Activated CD8-positive, alpha-beta memory T cell treated with anti-CD3 and anti-CD28 coated beads, Interleukin-2, amount 50 U/mL, for 48 hours (primary cell): ENCODE data around the gene CMTM5.
"Not testable (repeated sequence)": the region's sequence is repeated elsewhere in the genome, so short reads cannot be mapped to it uniquely, and the experiment has no call there.

ENCODE experiments used
- DNase-seq: peaks from one replicate; pipeline ENCODE4 v3.0.0-alpha.2; 2020

Gene CMTM5

DNA sequence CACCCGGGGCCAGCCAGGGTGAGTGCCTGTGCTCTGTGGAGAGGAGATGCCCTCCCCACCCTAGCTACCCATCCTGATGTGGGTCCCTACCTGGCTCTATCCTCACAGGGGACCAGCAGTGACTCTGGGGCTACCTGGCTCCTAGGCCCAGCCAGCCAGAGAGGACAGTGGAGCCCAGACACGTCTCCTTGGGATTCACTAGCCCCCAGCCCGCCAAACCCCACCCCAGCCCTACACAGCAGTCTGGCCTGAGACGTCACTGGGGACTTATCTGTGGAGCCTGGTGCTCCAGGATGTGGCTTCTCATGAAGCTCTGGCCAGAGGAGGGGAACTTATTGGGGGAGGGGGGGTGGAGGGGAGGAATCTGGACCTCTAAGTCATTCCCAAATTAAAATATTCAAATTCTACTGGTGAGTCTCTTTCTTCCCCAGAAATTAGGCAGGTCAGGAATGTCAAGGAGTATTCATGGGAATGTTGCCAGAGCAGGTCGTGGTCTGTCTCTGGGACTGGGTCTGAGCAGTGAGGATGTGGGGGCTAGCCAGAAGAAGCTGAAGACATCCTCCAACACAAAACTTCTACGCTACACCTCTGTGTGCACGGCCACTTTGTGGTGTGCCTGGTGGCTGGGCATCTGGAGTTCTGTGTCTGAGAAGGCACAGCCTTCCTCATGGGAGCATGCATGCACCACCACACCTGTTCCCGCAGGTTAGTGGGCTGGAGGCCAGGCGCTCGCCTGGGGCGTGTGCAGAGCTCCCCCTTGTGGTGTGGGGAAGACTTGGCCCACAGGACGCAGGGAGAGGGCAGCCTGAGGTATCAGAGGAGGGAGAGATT lies 2.7 kb downstream of the CMTM5 start:
- DNase-seq: peak; percentile 83

DNA sequence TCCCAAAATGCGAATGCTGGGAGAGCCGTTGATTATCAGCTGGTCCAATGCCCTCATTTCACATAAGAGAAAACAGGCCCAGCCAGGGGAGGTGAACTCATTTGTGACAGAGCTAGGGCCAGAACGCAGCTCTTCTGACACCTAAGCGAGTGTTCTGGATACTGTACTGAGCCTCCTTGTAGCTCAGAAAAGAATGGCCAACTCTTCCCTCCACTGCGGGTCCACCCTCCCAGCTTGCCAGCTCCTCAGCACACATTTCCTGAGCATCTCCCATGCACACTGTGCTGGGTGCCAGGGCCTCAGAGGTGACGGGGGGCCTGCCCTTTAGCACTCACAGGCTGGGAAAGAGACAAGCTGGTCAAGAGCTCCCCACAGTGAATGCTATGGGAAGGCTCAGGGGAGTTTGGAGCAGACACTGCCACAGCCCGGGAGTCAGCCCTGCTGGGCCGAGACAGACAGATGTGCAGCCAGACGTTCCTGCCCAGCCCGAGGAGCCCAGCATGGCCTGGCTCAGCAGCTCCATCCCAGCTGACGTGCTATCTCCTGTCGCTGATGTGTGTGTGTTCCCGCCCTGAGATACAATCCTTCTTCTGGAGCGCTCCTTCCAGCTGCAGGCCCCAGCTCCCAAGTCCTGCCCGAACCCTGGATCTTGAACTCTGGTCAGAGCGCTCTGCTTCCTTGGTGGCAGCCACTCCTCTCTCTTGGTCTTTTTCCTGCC lies 3.5 kb downstream of the CMTM5 start:
- DNase-seq: no peak

DNA sequence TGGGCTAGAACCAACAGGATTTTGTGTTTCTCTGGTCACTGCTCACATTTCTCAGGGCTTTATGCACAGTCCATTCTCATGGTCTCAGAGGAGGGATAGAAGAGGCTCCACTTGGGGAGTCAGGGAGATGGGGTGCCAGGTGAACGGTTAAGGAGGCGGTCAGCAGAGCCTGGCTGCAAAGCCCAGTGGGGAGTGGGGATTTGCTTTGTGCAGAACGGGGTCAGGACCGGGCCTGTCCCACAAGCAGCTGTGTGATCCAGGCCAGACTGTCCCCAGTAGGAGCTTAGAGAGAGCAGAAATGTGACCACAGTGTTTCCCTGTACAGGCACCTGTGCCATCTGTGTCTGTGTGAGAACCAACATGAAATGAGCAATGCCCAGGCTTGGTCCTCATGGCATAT lies 4.1 kb downstream of the CMTM5 start:
- no peak for DNase-seq

DNA sequence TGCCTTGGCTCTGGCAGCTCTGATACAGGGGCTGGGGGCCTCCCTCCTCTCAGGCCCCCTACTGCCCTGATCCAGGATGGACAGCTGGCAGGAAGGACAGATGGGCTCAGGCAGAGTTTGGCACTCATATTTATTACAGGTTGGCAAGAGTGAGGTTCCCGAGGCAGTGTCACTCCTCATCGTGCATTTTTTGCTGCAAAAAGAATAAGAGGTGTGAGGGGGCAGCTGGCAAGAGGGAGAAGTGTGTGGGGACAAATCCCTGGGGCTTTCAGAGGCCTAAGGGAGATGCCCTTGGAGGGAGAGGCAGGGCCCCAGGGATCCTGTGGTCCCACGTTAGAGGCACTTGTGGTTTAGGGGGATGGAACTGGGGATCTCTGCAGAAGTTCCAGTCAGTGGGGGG lies 5.0 kb downstream of the CMTM5 start:
- no peak for DNase-seq

DNA sequence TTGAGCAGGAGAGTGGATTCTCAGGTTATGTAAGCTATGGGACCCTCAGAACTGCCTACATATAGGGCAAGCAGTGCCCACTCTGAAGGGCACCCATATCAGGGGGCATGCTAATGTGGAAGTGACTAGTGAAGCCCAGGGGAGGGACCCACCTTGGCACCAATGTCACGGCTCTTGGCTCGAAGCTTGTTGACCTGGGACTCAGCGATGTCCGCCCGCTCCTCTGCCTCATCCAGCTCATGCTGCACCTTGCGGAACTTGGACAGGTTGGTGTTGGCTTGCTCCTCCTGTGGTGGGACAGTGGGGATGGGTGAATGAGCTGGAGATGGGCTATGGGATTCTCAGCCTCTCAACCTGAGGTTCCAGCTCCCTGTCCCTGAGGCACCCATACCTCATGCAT lies 5.4 kb downstream of the CMTM5 start:
- no peak for DNase-seq

DNA sequence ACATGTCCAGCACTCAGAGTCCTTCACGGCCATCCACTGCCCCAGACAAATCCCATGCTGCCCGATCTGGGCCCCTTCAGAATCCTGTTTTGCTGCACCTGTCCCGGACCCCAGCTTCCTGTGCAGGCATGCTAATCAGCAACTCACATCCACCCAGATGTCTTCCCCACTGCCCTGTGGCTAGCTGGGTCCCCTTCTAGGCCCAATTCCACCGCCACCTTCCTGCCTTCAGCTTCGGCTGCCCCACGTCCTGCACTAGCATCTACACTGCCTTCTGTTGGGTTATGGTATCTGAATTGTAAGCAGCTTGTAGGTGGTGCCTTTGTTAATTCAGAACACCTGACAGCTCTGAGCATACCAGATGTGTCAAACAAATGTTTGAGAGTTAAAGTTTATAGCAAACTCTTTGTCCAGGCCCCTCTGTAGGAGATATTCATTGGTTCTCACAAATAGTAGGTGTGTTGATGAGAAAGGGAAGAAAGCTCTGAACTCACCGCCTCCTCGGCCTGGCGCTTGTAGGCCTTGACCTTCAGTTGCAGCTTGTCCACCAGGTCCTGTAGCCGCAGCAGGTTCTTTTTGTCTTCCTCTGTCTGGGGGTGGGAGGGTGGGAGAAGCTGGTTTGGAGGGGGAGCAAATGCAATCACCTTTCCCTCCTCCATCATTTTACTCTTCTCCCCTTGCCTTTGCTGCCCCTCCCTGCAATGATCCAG lies 6.0 kb downstream of the CMTM5 start:
- no peak for DNase-seq

DNA sequence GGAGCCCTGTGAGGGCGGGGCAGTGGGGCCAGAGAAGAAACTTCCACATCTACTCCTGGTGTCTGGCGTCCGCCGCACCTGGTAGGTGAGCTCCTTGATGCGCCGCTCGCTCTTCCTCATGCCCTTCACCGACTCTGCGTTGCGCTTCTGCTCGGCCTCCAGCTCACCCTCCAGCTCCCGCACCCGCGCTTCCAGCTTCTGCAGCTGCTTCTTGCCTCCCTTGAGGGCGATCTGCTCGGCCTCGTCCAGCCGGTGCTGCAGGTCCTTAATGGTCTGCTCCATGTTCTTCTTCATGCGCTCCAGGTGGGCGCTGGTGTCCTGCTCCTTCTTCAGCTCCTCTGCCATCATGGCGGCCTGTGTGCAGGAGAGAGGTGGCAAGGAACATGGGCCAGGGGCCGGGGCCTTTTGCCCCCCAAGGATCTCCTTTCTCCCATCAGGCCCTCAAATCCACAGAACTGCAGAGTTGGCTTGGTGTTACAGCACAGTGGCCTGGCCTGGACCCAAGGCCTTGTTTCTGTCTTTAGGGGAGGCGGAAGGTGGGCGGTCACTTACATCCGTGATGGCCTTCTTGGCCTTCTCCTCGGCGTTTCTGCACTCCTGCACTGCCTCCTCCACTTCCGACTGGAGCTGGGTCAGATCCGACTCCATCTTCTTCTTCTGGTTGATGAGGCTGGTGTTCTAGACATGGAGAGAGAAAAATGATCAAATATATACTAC lies 7.7 kb downstream of the CMTM5 start:
- DNase-seq: no peak

DNA sequence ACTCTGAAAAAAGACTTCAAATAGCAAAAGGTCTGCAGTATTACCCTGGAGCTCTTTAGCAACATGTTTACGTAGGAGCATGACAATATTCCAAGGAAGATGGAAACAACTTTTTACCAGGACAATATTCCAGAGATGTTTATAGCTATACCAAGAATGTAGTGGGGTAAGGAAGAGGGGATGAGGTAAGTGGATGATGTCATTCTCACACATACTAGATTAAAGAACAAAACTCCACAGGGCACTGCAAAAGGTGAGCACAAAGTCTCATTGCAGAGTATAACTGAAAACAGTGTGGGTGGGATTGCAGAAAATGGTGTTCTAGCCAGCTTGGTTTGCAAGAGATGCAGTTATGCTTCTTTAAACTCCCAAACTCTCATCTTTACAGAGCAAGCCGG lies 8.4 kb downstream of the CMTM5 start:
- DNase-seq: no peak

DNA sequence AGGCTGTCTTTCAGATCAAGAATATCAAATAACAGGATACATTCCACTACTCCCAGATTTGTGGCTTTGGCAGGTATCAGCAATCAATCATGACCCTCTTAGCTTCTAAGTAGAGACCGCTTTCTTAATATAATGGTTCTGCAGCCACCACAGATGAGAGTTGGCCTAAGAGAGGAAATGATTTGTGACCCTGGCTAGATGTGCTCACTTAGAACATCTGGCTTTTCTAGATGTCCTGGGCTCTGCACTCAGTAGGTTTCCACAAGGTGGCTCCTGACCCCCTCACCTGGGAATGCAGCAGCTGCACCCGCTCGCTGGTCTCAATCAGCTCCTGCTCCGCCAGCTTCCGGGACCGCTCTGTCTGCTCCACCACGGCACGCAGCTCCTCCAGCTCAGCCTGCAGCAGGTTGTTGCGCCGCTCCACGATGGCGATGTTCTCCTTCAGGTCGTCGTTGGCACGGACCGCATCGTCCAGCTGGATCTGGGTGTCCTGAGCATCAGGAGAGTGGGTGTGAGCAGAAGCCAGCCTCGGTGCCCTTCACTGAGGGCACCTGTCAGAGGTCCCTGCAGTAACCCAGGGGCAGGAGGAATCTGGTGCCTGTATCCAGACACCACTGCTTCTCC lies 8.9 kb downstream of the CMTM5 start:
- DNase-seq: no peak

DNA sequence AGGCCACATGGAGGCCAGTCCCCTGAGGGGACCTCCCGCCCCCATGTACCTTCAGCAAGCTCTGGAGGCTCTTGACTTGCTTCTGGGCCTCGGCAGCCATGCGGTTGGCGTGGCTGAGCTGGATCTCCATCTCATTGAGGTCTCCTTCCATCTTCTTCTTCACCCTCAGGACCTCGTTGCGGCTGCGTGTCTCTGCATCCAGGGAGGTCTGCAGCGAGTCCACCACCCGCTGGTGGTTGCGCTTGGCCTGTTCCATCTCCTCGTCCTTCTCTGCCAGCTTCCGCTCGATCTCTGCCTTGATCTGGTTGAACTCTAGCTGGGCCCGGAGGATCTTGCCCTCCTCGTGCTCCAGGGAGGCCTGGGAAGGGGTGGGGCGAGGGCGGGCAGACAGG lies 9.4 kb downstream of the CMTM5 start:
- DNase-seq: not testable (repeated sequence)

DNA sequence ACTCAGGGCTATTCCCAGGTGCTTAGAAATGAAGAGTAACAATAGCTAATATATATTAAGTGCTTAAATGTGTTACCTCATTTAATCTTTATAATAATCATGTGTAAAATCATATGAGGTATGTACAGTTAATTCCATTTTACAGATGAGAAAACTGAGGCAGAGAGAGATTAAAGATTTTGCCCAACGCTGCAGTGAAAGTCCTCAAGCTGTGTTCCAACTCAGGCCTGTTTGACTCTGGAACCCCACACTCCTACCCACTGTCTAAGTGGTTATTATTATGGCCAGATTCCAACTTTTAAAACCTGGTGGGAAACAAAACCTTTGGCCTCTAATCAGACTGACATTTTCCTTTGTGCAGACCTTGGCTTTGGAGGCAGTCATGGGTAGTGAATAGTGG lies 10.2 kb downstream of the CMTM5 start:
- no peak for DNase-seq

DNA sequence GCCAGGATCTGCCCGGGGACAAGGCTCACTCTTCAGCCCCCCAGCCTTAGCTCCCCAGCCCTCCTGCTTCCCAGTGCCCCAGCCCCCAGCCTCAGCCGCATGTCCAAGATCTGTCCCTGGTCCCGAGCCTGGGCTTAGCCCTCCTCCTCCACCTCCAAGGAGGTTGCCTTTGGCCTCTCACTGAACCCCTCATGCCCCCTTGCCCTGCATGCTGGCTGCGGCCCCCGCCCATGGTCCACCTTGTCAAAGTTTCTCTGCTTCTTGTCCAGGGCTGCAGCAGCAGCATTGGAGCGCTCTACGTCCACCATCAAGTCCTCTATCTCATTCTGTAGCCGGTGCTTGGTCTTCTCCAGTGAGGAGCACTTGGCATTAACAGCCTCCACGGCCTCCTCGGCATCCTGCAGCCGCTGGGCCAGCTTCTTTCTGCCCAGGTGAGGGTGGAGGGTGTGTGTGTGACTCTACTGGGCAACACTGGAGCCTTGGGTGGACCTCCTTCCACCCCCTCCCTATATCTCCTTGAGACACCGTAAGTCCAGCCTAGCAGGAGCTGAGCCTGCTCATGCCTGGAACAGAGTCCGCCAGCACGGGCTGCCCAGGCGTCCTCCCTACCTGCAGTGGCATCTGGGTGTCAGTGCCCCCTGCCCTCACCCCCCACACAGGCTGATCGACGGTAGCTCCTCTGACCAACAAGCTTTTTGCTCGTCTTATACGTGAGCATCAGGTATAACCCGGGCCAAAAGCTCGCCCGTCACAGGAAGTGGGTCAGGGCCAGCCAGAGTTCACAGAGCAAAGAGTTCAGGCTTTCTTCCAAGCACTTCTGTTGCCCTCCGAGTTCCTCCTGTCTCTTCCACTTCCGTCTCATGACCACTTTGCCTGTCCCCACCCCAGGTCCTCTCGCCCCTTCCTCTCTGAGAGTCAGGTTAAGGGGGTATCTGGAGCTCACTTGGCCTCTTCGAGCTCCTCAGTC lies 11.4 kb downstream of the CMTM5 start:
- no peak for DNase-seq

DNA sequence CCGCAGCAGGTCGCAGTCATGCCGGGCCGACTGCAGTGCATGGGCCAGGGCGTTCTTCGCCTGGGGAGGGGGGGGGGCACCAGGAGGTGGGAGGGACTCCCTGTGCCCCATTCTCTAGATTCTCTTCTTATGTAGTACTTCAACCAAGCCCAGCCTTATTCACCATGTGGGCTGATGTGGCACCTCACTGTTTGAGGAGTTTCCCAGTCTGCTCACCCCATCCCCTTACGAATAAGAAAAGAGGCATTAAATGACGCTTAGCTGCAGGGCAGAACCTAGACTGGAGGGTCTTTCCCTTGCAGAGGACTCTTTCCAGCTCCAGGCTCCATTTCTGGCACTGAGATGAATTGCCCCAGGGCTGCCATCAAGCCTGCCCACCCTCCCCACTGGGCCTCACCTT lies 12.2 kb downstream of the CMTM5 start:
- no peak for DNase-seq

DNA sequence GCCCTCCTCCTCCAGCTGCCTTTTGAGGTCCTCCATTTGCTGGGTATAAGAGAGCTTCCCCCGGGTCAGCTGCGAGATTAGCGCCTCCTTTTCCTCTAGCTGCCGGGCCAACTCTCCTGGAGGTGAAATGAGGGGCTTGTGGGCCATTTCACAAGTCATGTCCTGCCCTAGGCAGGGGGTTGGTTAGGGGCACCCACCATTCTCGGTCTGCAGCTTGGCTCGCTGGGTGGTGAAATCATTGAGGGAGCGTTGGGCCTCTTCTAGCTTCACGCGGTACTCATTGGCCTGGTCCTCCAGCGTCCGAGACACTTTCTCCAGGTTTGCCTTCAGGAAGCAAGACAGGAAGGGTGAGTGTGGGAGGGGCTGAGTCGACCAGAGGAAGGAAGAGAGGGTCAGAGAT lies 12.6 kb downstream of the CMTM5 start:
- DNase-seq: no peak

DNA sequence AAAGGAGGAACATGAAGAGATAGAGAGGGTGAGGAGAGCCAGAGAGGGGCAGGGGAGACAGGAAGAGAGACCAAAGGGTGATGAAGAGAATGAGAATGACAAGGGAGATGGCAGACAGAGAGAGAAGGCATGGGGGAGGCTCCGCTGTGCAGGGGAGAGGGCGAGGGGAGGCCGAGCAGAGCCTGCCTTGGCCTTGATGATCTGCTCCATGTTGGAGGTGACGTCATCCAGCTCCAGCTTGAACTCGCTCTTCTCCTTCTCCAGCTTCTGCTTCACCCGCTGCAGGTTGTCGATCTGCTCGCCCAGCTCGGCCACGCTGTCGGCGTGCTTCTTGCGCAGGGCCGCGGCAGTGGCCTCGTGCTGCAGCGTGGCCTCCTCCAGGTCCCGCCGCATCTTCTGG lies 13.0 kb downstream of the CMTM5 start:
- not testable (repeated sequence) for DNase-seq

DNA sequence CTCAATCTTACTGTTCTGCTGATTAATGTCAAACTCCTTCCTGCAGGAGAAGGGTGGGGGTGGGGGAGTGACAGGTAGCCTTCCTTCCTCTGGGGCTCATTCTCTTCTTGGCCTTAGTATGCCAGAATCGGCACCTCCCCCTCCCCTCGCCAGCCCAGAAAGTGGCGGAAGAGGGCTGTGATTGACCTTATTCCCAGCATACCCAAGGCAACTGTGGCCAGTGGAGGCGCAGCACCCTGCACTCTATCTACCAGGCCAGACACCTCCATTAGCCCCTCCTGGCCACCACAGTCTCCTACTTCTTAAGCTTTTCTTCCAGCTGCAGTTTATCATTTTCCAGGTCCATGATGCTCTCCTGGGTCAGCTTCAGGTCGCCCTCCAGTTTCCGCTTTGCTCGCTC lies 15.8 kb downstream of the CMTM5 start:
- no peak for DNase-seq

DNA sequence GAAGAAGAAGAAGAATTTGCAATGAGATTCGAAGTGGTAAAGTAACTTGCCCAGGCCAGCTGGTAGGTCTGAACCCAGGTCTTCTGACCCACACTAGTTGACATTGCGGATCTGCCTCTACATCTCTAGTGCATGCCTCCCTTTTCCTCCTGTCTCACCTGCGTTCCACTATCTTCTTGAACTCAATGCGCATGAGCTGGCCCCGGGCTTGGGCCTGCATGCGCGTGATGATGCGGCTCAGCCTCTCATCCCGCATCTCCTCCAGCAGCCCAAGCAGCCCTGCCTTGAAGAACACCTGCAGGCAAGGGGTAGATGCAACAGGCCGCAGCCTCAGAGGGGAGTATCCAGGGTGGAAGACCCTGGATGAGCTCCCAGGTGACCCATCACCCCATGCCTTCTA lies 19.3 kb downstream of the CMTM5 start:
- DNase-seq: no peak

DNA sequence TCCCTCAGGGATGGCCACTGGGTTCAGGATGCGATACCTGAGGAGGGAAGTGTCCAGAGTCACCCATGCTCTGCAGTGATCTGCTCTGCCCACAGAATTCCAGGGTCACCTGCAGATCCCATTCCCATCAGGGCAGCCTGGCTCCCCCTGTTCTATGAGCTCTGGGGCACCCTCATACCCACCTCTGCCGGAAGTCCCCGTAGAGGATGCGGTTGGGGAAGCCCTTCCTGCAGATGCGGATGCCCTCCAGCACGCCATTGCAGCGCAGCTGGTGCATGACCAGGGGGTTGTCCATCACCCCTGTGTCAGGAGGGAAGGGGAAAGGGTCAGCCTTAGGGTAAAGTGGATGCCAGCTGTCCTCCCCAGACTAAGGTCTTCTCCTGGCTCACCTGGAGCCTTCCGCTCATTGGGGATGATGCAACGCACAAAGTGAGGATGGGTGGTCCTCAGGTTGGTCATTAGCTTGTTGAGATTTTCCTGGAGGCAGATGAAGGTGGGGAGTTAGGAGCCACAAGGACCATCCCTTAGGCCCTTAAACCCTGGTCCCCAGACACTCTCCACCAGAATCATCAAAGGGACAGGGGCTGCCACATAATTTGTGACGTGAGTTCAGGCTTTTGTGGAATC lies 20.0 kb downstream of the CMTM5 start:
- no peak for DNase-seq

DNA sequence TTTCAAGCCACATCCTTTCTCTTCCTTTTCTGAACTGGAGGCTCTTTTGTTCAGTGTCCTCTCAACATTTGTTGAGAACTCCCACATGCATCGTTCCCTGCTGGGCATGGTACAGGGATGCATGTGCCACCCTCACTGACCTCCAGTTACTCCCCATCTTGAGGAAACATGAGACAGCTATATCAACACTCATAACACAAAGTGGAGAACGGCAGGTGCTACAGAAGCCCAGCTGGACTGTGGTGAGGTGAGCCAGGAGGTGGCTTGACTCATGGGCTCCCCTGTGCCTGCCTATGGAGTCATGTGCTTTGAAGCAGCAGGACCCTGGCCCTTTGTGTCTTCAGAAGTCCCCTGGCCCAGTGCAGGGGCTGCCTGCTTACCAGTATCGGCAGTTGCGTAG lies 21.5 kb downstream of the CMTM5 start:
- DNase-seq: no peak

DNA sequence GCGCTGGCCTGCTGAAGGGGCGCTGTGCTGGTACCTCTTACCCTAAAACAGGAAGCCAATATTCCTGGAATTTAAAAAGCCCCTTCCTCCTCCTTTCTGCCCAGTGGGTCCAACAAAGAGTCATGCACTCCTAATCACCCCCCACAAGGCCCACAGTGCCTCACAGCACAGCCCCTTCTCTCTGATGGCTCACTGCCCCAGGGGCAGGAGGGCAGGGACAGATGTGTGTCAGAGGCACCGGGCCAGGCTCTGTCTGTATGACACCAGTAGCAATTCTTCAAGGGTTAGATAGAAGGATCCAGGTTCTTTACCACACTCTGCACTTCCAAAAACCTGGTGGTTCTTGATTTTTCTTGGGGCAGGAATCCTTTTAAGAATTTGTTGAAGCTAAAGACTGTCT lies 22.3 kb downstream of the CMTM5 start:
- DNase-seq: no peak

DNA sequence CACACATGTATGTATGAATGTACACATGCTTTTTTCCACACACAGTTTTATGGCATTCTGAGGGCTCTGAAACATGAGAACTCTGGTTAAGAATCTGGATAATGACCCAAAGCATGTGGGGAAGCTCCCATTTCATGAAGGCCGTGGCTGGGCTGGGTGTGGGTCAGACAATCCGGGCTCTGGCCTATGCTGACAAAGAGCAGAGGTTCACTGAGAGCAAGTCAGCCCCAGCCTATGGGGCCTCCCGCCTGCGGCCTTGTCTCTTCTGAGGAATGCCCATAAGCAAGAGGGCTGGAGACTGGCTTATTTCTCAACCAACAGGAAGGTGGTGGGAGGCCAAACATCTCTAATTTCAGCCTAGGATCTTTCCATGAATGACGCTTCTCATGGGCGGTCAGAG lies 22.7 kb downstream of the CMTM5 start:
- DNase-seq: no peak
